ENCODE data around the gene DIMT1. TPM values are rescaled to one million over a fixed set of nuclear protein-coding genes. Genes with fewer than 3 reads are reported as not detected.

The DIMT1 gene
- total RNA-seq, 1 experiment from 2014 or later, result 20.8 TPM

DNA sequence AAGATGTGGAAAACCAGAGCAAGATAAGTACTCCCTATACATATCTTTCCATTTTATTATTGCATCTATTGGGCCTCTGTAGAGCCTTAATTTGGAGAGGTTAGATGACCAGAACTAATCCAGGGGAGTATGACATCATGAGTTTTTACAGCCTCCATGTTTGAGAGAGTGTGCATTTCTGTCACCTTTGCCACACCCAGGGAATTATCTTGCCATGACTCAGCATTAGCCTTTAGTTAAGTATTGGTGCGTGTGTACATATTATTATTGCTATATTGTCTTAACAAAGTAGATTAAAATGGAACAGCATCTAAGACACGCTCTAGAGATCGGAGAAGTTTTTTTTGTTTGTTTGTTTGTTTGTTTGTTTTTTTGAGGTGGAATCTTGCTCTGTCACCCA is 27.6 kb downstream of the DIMT1 start:
- H3K27me3 ChIP-seq (ENCODE audit: insufficient read depth, low read depth), result no peaks in the 10 kb centered on the region
- no peak for TF ChIP-seq EZH2 (IDR thresholded peaks at IDR 0.05; ENCODE audit: low read depth)
- TF ChIP-seq, protein P1, sequence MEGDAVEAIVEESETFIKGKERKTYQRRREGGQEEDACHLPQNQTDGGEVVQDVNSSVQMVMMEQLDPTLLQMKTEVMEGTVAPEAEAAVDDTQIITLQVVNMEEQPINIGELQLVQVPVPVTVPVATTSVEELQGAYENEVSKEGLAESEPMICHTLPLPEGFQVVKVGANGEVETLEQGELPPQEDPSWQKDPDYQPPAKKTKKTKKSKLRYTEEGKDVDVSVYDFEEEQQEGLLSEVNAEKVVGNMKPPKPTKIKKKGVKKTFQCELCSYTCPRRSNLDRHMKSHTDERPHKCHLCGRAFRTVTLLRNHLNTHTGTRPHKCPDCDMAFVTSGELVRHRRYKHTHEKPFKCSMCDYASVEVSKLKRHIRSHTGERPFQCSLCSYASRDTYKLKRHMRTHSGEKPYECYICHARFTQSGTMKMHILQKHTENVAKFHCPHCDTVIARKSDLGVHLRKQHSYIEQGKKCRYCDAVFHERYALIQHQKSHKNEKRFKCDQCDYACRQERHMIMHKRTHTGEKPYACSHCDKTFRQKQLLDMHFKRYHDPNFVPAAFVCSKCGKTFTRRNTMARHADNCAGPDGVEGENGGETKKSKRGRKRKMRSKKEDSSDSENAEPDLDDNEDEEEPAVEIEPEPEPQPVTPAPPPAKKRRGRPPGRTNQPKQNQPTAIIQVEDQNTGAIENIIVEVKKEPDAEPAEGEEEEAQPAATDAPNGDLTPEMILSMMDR (conservative IDR thresholded peaks at IDR 0.05), result no peak
- no TSS peak for BruUV-seq (replicated peaks)
- no peak overlapping the region for H3K4me3 ChIP-seq
- H3K4me2 ChIP-seq, result peak overlapping the region; percentile 5
- intact Hi-C loops (cut with micrococcal nuclease; ENCODE audit: unreplicated experiment), result no loop called here
- CTCF ChIA-PET, result interaction anchor here (0.6 kb wide), 1 partner anchor 538 kb away, joined by 3 read pairs; no protein-coding TSS in a partner anchor
- H3K4me1 ChIP-seq (replicated peaks; ENCODE audit: insufficient read depth), result peaks cover 15% of the 10 kb centered on the region
- H3K9me2 ChIP-seq (ENCODE audit: insufficient read depth), result no peaks in the 10 kb centered on the region
- no peaks in the 10 kb centered on the region for H3K79me2 ChIP-seq (ENCODE audit: low read depth)
- no peaks in the 10 kb centered on the region for H4K20me1 ChIP-seq (ENCODE audit: insufficient read depth)
- H2AFZ ChIP-seq, result no peak overlapping the region
- H3K9me3 ChIP-seq (ENCODE audit: insufficient read depth, low read depth), result no peaks in the 10 kb centered on the region
- no peaks in the 10 kb centered on the region; the same call in 1 of the 2 replicates for H3F3A ChIP-seq (ENCODE audit: insufficient read depth, low read depth)
- peak overlapping the region; percentile 33; the same call in 1 of the 2 replicates for H3K27ac ChIP-seq
- DNase-seq, result peak in 1 of 2 experiments; percentile 57
- H3K36me3 ChIP-seq (ENCODE audit: low read depth), result peaks cover 39% of the 10 kb centered on the region
- POLR2A ChIA-PET (ENCODE audit: unreplicated experiment), result no interaction called here

DNA sequence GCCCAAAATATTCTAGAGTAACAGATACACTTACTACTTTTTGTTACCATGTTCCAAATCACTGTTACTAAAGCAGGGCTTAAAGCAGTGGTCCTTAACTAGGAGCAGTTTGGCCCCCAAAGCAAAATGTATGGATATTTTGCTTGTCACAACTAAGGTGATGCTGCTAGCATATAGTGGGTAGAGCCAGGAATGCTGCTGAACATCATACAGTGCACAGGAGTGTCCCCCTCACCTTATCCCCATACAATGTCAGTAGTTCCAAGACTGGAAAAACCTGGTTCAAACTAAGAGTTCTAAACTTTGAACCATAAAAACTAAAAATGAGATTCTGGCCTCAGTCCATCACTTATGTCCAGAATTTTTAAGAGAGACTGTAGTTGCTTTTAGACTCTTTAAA is 28.1 kb downstream of the DIMT1 start:
- TF ChIP-seq, protein P1 (conservative IDR thresholded peaks at IDR 0.05), result no peak
- no peak for TF ChIP-seq EZH2 (IDR thresholded peaks at IDR 0.05; ENCODE audit: low read depth)
- intact Hi-C loops (cut with micrococcal nuclease; ENCODE audit: unreplicated experiment), result no loop called here
- Histone ChIP-seq H3K4me3 (no peak overlapping the region), H3K79me2 (ENCODE audit: low read depth) (no peaks in the 10 kb centered on the region), H3K4me2 (peak overlapping the region; percentile 5), H3K27ac (peak overlapping the region; percentile 33; the same call in 1 of the 2 replicates), H3K9me2 (ENCODE audit: insufficient read depth) (no peaks in the 10 kb centered on the region), H3K9me3 (ENCODE audit: insufficient read depth, low read depth) (no peaks in the 10 kb centered on the region), H4K20me1 (ENCODE audit: insufficient read depth) (no peaks in the 10 kb centered on the region), H3K36me3 (ENCODE audit: low read depth) (peaks cover 39% of the 10 kb centered on the region), H2AFZ (no peak overlapping the region), H3K4me1 (replicated peaks; ENCODE audit: insufficient read depth) (peaks cover 15% of the 10 kb centered on the region), H3F3A (ENCODE audit: insufficient read depth, low read depth) (no peaks in the 10 kb centered on the region; the same call in 1 of the 2 replicates), H3K27me3 (ENCODE audit: insufficient read depth, low read depth) (no peaks in the 10 kb centered on the region)
- POLR2A ChIA-PET (ENCODE audit: unreplicated experiment), result no interaction called here
- CTCF ChIA-PET, result no interaction called here
- BruUV-seq (replicated peaks), result no TSS peak
- DNase-seq, result no peak

DNA sequence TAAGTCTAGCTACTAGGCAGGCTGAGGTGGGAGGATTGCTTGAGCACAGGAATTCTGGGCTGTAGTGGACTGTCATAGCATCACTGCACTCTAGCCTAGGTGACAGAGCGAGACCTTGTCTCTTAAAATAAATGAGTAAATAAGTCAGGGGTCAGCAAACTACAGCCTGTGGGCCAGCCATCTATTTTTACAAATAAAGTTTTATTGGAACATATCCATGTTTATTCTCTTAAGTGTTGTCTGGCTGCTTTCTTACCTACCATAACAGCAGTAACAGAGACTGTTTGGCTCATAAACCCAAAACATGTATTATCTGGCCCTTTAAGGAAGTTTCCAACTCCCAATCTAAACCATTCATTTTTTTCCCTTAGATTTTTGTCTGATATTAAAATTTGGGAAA is 29.6 kb downstream of the DIMT1 start:
- intact Hi-C loops (cut with micrococcal nuclease; ENCODE audit: unreplicated experiment), result no loop called here
- no peaks in the 10 kb centered on the region for H3K9me2 ChIP-seq (ENCODE audit: insufficient read depth)
- peaks cover 36% of the 10 kb centered on the region for H3K36me3 ChIP-seq (ENCODE audit: low read depth)
- no peak overlapping the region for H3K4me2 ChIP-seq
- peaks cover 15% of the 10 kb centered on the region for H3K4me1 ChIP-seq (replicated peaks; ENCODE audit: insufficient read depth)
- DNase-seq, result no peak
- H3K79me2 ChIP-seq (ENCODE audit: low read depth), result no peaks in the 10 kb centered on the region
- CTCF ChIA-PET, result no interaction called here
- H3F3A ChIP-seq (ENCODE audit: insufficient read depth, low read depth), result no peaks in the 10 kb centered on the region; the same call in 1 of the 2 replicates
- POLR2A ChIA-PET (ENCODE audit: unreplicated experiment), result no interaction called here
- H3K27me3 ChIP-seq (ENCODE audit: insufficient read depth, low read depth), result no peaks in the 10 kb centered on the region
- no TSS peak for BruUV-seq (replicated peaks)
- no peak for TF ChIP-seq EZH2 (IDR thresholded peaks at IDR 0.05; ENCODE audit: low read depth)
- TF ChIP-seq, protein P1 (conservative IDR thresholded peaks at IDR 0.05), result no peak
- no peak overlapping the region for H3K4me3 ChIP-seq
- H4K20me1 ChIP-seq (ENCODE audit: insufficient read depth), result no peaks in the 10 kb centered on the region
- no peaks in the 10 kb centered on the region for H3K9me3 ChIP-seq (ENCODE audit: insufficient read depth, low read depth)
- H2AFZ ChIP-seq, result no peak overlapping the region
- H3K27ac ChIP-seq, result no peak overlapping the region
